OCI-LY1 (cell line): ENCODE measurements around the gene SSR2.

Source experiments
- H2AFZ ChIP-seq: fragments of 200-600 bp; sonication (generic), shearing (Covaris generic); 2 replicates; pipeline ENCODE4 v1.6.0; 2014; ENCODE audit warnings: antibody characterized with exemption, mild to moderate bottlenecking, low read length
- H3F3A ChIP-seq: fragments of 200-600 bp; sonication (generic), shearing (Covaris generic); 2 replicates; pipeline ENCODE4 v1.6.0; 2014; ENCODE audit warnings: mild to moderate bottlenecking, antibody characterized with exemption, low read length, moderate library complexity; ENCODE audit not compliant: insufficient read depth
- H3K27ac ChIP-seq: fragments of 200-600 bp; sonication (generic); 2 replicates; pipeline ENCODE4 v1.5.1; 2014; ENCODE audit warnings: low read length, mixed run types, mild to moderate bottlenecking, low read depth; ENCODE audit not compliant: poor library complexity, severe bottlenecking
- H3K27me3 ChIP-seq: fragments of 200-600 bp; sonication (generic); 2 replicates; pipeline ENCODE4 v1.6.0; 2014; ENCODE audit warnings: antibody characterized with exemption, mild to moderate bottlenecking, low read length, moderate library complexity; ENCODE audit not compliant: insufficient read depth
- H3K36me3 ChIP-seq: fragments of 200-600 bp; sonication (generic); 2 replicates; pipeline ENCODE4 v1.6.1; 2014; ENCODE audit warnings: mild to moderate bottlenecking, antibody characterized with exemption, low read length, moderate library complexity, mixed read lengths; ENCODE audit not compliant: insufficient read depth
- H3K4me1 ChIP-seq: fragments of 200-600 bp; sonication (generic); 2 replicates; pipeline ENCODE4 v1.5.1; 2014; ENCODE audit warnings: mild to moderate bottlenecking, low read length, moderate library complexity; ENCODE audit not compliant: insufficient read depth, severe bottlenecking
- H3K4me2 ChIP-seq: fragments of 200-600 bp; sonication (generic), shearing (Covaris generic); 2 replicates; pipeline ENCODE4 v1.6.1; 2014; ENCODE audit warnings: low read length
- H3K4me3 ChIP-seq: fragments of 200-600 bp; sonication (generic); 2 replicates; pipeline ENCODE4 v1.5.1; 2014; ENCODE audit warnings: low read length, low read depth, mild to moderate bottlenecking, mixed read lengths; ENCODE audit not compliant: poor library complexity, severe bottlenecking
- H3K79me2 ChIP-seq: fragments of 200-600 bp; shearing (Covaris generic); 2 replicates; pipeline ENCODE4 v1.6.1; 2016; ENCODE audit warnings: mixed run types, low read length, mixed read lengths; ENCODE audit not compliant: insufficient read depth
- H3K9ac ChIP-seq: fragments of 200-600 bp; sonication (generic), shearing (Covaris generic); 2 replicates; pipeline ENCODE4 v1.6.1; 2014; ENCODE audit warnings: mild to moderate bottlenecking, low read length, mixed read lengths
- H3K9me2 ChIP-seq: fragments of 200-600 bp; sonication (generic), shearing (Covaris generic); 2 replicates; pipeline ENCODE4 v1.6.1; 2014; ENCODE audit warnings: low read depth, mild to moderate bottlenecking, low read length, mixed read lengths
- H3K9me3 ChIP-seq: fragments of 200-600 bp; shearing (Covaris generic); 2 replicates; pipeline ENCODE4 v1.6.1; 2014; ENCODE audit warnings: low read length, mixed read lengths
- H4K20me1 ChIP-seq: fragments of 200-600 bp; sonication (generic), shearing (Covaris generic); 2 replicates; pipeline ENCODE4 v1.6.0; 2016; ENCODE audit warnings: mild to moderate bottlenecking, low read length; ENCODE audit not compliant: insufficient read depth
- CTCF ChIP-seq: fragments of 200-600 bp; sonication (generic), shearing (Covaris generic); IDR thresholded peaks from 2 replicates; pipeline ENCODE4 v1.5.1; 2017; ENCODE audit warnings: mild to moderate bottlenecking, antibody characterized with exemption, low read length, moderate library complexity, mixed read lengths
- EZH2 ChIP-seq: fragments of 200-600 bp; sonication (generic), shearing (Covaris generic); IDR thresholded peaks from 2 replicates; pipeline ENCODE4 v1.8.0; 2017; ENCODE audit warnings: borderline replicate concordance, mixed run types, mild to moderate bottlenecking, antibody characterized with exemption, low read length, moderate library complexity, mixed read lengths

The SSR2 gene

GRCh38 chr1:155960081-155960745 lies 60.5 kb downstream of the SSR2 start:
- Histone ChIP-seq H3K4me1 (peaks cover 45% of the 10 kb centered on the region), H3K36me3 (peaks cover 93% of the 10 kb centered on the region), H3K9ac (peak overlapping the region; percentile 43; the same call in 1 of the 2 replicates), H3K9me2 (no peaks in the 10 kb centered on the region), H3K27ac (peak overlapping the region; percentile 62), H3K9me3 (no peaks in the 10 kb centered on the region), H3K4me2 (peak overlapping the region; percentile 15), H4K20me1 (no peaks in the 10 kb centered on the region), H3K79me2 (no peaks in the 10 kb centered on the region), H3K27me3 (no peaks in the 10 kb centered on the region), H3F3A (no peaks in the 10 kb centered on the region), H3K4me3 (no peak overlapping the region), H2AFZ (no peak overlapping the region)
- TF ChIP-seq EZH2 (no peak), CTCF (no peak)
